HUDEP-2 (cell line): Measurements from ENCODE around the gene MEX3D.
"Not testable (repeated sequence)": the region's sequence is repeated elsewhere in the genome, so short reads cannot be mapped to it uniquely, and the experiment has no call there.

Experiments
- DNase-seq, 76 experiments: peaks; one replicate each; lab custom pipeline; 2025; ENCODE audit not compliant: unreplicated experiment in 76 of 76; lab: John Stamatoyannopoulos, UW

The MEX3D gene

DNA sequence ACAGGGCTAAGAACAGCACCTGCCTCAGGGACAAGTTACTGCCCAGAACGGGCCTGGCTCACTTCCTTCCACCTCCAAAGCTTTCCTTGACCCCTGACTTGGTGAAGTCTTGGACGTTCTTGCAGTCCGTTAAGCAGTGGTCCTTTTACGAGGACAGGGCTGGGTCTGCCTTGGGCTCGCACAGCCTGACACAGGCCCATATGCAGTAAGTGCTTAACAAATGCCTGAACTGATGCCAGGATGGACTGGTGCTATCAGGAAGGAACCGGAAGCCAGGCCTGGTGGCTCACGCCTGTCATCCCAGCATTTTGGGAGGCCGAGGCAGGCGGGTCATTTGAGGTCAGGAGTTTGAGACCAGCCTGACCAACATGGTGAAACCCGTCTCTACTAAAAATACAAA lies 46.1 kb downstream of the MEX3D start:
- no peak for DNase-seq

DNA sequence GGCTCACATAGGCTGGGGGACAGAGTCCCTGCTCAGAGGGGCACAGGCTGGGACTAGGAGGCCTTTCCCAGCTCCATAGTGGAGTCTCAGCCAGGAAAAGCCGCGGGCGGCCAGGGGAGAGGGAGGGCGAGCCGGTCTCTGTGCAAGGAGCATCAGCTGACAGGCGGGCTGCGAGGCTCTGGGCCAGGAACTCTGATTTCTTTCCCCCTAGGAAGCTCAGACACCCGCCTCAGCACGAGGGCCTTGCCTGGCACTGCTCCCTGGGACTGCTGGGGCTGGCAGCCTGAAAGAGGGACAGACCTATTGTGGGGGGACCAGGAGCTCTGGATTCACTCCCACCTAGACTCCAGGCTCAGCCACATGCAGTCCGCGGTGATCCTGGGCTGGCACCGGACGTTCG lies 46.5 kb downstream of the MEX3D start:
- DNase-seq = no peak

DNA sequence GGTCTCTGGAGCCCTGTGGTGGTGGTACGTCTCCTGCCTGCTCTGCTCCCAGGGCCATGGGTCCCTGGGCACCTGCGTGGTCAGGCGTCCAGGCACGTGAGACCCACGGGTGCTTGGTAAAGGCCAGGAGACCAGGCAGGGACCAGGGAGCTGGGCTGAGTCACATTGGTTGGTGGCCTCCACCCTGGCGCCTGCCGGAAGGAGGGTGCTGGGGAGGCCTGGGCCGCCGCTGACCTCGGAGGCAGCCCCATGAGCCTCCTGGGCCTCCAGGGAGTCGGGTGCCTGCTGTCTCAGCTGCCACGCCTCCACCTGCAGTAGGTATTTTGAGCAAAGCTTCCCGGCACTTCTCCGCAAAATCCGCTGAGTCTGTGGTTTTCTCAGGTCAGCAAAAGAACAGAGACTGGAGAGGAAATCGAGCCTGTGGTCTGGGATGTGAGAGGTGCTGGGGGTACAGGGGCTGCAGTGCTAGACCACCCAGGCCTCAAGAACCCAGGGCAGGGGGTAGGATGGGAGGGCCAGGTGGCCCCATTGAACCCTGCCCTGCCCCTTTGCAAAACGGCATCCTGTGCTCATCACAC lies 47.8 kb downstream of the MEX3D start:
- no peak for DNase-seq

DNA sequence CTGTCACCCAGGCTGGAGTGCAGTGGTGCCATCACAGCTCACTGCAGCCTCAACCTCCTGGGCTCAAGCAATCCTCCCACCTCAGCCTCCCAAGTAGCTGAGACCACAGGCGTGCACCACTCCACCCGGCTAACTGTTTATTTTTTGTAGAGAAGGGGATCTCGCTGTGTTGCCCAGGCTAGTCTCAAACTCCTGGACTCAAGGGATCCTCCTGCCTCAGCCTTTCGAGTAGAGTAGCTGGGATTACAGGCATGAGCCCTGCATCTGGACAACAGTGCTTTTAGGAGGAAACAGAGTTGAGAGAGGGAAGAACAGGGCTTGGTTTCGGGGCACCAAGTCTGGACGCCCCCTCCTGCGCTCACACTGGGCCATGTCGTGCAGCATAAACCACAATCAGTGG lies 48.3 kb downstream of the MEX3D start:
- not testable (repeated sequence) for DNase-seq

DNA sequence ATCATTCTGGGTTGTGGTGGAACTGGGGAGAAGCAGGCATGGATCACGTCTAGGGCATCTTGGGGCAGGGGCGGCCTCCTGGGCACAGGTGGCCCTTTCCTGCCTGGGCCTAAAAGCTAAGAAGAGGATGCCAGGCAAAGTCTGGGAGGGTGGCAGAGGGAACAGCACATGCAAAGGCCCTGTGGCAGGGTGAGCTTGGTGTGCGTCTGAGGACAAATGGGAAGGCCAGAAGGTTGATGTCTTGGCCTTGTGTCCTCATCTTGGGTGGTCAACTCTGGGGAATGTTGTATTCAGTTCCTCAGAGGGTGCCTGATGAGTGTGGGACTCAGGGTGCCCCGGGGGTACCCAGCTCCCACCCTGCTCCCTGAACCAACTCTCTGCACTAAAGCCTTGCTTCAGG lies 49.7 kb downstream of the MEX3D start:
- no peak for DNase-seq

DNA sequence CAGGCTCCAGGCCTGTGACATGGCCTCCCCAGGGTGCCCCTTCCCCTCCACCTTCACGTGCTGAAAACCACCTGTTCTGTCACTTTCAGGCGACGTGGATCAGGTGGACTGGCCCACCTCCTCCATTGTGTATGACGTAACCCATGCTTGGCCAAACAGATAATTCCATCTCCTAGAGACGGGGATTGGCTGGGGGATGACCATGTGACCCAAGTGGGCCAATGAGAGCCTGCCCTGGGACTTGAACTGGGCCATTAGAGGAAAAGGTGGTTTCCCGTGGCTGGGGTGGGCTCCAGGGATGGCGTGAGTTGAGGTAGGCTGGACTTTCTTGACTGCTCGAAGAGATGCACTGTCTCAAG lies 51.8 kb downstream of the MEX3D start:
- DNase-seq = no peak

DNA sequence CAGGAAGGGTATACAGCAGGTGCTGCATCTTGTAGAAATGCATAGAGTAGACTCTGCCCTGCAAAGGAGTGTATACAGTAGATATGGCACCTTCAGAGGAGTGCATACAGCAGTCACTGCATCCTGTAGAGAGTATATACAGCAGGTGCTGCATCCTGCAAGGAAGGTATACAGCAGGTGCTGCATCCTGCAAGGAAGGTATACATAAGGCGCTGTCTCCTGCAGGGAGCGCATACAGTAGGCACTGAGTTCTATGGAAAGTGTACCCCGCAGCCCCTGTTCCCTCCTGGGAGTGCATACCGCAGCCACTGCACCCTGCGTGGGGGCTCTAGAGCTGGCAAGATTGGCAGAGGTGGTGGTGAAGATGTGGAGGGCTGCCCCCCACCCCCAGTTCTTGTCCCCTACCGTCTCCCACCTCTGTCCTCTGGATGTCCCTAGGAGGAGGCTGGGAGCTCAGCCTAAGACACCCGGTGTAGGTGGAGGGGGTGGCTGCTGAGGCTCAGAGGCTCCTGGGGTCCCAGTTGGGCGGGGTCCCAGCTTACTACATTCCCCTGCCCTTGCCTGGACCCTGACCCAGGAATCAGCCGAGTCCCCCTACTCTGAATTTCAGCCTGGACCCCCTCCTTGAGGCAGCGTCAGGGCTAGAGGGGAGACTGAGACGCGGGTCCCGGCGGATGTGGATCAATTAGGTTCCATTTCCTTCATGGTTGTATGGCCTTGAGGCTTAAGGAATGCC lies 53.0 kb downstream of the MEX3D start:
- no peak for DNase-seq

DNA sequence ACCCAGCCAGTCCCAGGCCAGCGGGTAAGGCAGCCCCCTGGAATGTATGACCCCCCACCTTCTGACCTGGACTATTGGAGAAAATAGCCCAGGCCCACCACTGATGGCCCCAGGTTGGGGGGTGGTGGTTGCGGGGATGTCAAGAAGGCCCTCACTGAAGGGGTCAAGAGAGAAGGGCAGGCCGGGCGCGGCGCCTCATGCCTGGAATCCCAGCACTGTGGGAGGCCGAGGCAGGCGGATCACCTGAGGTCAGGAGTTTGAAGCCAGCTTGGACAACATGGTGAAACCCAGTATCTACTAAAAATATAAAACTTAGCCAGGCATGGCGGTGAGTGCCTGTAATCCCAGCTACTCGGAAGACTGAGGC lies 53.8 kb downstream of the MEX3D start:
- DNase-seq = no peak

DNA sequence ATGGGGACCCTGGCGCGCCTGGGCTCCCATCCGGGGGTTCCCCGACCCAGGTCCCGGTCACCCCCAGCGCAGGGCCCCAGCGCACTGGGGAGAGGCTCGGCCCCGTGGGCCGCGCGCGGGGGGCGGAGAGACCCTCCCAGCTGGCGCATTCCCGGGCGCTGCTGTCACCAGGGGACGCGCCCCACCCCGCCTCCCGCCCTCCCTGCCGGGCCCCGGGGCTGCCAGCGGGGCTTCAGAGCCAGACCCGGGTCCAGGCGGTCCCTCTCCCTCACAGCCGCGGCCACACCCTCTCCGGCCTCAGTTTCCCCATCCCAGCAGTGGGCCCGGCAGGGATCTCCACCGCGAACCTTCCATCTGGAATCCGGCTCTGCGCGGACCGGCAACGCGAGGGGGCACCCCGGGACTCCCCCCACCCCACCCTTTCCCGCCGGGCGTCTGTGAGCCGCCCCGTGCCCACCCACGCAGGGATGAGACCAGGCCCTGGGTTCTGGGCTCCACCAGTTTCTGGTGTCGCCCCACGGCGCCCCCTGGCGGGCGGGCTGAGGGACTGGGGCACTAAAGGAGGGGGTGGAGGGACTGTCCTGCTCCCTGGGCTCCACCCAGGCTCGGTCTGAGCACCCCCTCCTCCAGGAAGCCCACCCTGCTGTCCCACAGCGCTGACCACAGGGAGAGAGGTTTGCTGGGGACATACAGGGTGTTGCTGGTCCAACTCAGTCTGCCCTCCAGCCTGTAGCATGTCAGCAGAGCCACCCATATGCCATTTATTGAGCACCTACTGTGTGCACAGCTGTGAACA lies 54.4 kb downstream of the MEX3D start:
- DNase-seq = peak in 63 of 76 experiments; percentile 28 to 89 (median 67)

DNA sequence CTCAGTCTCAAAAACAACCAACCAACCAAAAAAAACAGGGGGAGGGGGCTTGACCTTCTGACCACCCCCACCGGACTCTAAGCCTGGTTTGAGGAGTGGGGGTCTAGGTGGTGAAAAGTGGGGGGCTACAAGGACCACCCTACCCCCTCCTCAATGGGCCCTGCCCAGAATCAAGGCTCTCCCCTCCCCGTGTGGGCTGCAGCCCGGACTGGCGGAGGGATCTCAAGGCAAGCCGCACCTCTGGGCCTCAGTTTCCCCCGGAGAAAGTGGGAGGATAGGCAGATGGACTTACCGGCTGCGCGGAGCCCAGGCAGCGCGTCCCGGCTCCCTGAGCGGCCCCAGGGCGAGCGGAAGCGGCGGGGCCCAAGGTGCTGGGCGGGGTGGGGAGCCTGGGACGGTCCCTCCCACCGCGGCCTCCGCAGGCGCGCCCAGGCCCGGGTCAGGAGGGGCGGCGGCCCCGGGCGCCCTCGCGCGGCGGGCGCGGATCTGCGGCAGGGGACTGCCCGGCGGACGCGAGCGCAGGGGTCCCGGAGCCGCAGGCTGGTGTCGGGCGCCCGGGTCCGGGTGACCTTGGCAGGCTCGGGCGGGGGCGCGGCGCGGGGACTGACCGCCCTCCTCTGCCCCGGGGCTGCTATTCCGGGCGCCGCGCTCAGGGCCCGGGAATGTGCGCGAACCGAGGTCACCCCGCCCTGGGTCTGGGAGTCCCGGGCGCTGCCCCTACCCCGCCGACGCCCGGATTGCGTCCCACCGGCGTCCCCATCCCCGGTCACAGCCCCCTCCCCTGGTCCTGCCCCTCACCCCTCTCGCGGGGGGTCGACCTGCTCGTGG lies 55.2 kb downstream of the MEX3D start, which contains the start of gene ADAMTSL5:
Gene ADAMTSL5, minus strand, starts transcription at position 349 of the 828 bp plus-strand sequence. CDS start 2,076 bp downstream, outside the sequence.
- DNase-seq = peak in 66 of 76 experiments; percentile 32 to 90 (median 74)

DNA sequence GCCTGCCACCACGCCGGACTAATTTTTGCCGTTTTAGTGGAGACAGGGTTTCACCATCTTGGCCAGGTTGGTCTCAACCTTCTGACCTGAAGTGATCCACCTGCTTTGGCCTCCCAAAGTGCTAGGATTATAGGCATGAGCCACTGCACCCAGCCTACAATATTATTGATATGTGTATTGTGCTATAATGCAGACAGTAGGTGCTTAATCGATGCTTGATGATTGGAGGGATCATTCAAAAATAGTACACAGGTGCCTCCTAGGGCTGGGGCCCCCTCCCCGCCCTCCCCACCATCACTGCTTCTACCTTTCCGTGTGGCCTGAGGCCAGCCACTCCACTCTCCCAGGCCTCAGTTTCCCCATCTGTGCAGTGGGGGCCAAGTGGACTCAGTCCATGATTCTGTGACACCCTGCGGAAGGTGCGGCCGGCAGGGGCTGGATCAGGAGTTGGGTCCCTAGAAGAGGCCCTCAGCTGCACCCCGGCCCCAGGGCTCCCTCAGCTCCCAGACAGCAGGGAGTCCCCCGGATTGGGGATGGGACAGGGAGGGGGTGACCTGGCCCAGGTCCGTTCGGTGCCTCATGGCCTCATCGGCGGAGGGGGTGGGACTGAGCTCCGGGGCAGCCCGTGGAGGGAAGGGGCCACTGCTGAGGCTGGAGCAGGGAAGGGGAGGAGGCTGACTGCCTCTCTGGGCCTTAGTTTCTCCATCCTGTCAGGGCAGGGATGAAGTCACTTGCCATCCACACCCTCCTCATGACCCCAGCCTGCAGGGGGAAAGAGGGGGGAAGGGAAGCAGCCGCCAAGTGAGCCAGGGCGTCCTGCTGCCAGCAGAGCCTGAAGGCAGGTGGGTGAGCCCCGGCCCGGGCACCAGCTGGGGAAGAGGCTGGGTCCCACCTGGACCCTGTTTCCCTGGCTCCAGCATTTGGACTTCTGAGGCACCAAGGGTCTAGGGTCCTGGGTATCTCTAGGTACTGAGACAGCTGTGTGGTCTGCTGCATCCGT lies 56.5 kb downstream of the MEX3D start:
- DNase-seq = no peak

DNA sequence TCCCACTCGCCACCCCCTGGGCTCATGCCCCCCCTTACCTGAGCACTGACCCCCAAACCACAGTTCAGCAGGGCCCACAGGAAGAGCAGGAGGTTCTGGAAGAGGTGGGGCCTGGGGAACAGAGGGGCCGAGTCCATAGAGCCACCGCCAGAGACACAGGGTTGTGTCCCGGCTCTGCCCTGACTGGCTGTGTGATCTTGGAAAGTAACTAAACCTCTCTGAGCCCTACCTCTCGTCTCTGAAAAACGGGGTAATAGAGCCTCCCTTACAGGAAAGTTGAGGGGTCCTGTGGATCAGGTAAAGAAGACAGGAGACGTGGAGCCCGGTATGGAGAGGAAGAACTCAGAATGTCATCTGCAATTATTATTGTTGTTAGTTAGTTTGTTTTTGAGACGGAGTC lies 57.3 kb downstream of the MEX3D start:
- DNase-seq = no peak

DNA sequence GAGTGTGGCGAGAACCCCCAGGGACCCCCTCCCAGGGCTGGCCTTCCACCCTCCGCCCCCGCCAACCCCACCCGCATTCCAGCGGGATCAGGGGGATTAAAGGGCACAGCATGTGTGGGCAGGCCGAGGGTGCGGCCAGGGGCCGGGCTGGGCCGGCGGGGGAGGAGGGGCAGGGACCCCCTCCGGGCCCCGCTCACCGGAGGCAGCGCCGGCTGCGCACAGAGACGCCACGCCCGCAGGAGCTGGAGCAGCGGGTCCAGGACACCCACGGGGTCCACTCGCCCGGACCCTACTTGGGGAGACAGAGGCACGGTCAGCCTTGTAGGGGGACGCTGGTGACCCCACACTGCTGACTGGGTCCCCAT lies 57.7 kb downstream of the MEX3D start:
- no peak for DNase-seq

DNA sequence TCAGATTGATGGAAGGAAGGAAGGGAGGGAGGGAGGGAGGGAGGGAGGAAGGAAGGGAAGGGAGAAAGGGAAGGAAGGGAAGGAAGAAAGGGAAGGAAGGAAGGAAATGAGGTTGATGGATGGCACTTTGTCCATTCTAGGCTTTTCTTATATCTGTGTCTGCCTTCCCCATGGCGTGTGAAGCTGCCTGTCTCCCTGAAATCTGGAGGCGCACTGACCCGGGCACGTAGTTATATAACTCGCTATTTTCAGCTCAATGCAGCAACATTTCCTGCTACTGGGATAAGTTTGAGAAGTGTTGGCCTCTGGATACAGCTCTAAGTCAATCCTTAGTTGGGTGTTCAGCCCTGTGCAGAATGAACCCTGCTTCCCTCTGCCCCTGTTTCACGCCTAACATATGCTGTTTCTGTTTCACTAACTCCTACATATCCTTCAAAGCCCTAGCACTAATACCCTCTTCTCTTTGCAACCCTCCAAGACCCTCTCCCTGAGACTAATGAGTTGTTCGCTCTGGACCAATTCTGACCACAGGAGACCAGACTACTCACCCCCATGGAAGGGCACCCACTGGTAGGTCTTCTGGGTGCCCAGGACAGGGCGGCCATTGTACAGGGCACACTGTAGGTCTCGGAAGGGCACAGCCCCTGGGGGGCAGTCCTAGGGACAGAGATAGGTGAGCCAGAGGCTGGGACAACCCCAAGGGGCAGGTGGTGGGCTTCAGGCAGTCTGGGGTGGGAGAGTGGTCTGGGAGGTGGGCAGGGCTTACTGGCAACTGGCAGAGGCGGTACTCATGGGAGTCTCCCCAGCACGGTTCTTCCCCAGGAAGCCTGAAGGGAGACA lies 58.3 kb downstream of the MEX3D start:
- DNase-seq = no peak

DNA sequence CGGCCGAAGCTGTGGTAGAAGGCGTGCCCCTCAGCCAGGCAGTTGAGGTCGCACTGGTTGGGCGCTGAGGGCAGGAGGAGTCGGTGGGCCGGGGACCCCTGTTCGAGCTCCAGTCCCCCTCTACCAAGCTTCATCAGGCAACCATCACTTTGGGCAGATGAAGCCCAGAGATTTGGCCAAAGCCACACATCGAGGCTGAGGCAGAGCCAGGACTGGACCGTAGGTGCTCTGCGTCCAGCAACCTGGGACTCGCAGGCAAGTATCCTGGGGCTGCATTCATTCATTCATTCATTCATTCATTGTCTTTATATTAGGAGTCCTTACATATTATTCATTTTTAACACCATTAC lies 59.6 kb downstream of the MEX3D start:
- peak in 1 of 76 experiments; percentile 63 for DNase-seq

DNA sequence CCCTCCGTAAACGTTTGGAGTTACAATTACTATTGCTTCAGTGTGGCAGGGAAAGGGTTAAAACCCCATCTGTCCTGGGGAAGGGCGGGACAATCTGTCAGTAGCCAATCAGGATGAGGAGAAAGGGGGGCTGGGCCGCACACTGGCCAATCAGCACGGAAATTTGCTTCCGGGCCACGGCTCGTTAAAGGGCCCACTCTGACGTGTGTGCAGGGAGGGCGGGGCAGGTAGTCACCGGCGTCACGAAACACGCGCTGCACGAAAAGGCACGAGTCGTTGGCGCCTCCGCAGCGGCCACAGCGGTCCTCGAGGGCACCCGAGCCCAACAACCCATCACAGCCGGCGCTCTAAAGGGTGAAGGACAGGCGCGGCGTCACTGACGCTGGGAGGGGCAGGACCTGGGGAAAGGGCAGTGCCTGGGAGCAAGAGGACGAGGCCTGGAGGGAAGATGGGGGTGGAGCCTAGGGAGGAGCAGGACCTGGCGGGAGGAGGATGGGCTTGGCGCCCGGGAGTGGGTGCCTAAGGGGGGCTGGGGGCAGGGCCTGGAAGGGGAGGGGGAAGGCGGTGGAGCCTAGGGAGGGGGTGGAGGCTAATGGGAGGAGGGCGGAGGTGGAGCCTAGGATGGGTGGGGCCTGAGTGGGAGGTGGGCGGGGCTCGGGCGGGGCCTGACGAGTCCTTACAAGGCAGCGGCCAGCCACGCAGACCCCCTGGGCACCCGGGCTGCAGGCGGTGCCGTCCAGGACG lies 60.2 kb downstream of the MEX3D start:
- peak; percentile 67 to 99 (median 97) for DNase-seq

DNA sequence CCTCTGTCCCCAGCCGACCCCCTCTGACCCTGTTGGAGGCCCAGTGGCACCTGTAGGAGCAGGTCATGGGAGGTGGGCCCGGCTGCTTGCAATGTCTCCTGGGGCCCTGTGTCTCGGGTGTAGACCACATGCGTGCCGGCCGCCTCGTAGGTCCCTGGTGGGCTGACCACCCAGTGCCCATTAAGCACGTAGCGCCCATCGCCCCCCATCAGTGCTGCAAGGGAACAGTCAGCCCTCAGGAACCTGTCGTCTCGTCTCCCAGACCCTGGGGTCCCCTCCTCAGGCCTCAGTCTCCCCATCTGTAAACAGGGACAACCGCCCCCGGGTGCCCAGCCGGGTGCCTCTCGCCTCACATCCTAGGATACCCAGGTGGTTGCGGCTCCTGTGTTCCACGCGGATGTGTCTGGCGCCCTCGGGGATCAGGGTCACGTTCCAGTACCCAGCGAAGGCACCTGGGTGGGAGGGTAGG lies 60.9 kb downstream of the MEX3D start:
- no peak for DNase-seq
